Adipose tissue (tissue), 3 donors: Measurements from ENCODE around the gene NOL4L. TPM values are rescaled to one million over a fixed set of nuclear protein-coding genes. Genes with fewer than 3 reads are reported as not detected.
"Not testable (repeated sequence)": the region's sequence is repeated elsewhere in the genome, so short reads cannot be mapped to it uniquely, and the experiment has no call there.

ENCODE experiments used
- H3K27ac ChIP-seq: one replicate; pipeline ENCODE4 v1.5.1; 2013; ENCODE audit warnings: low read depth, low read length
- WGBS, 3 donors: extraction: QIAGEN DNeasy Blood & Tissue Kit; methylation state at CpG; one replicate each; pipeline ENCODE4 v1.1.7; 2013; 5-methylcytosine and 5-hydroxymethylcytosine counted together
- polyA plus RNA-seq, 3 donors: library from polyadenylated mRNA; stranded (reverse); fragments of 200-250 nt; gene quantifications; one replicate each; pipeline ENCODE4 v1.2.3, GENCODE V29; 2013
- donor health status: healthy with polysubstance abuse.
- donor health status: Bipolar disorder and iron deficiency.
- donor health status: healthy.

The NOL4L gene
- polyA plus RNA-seq, 3 donors = 5.3 to 9.9 (median 7.6) TPM

DNA sequence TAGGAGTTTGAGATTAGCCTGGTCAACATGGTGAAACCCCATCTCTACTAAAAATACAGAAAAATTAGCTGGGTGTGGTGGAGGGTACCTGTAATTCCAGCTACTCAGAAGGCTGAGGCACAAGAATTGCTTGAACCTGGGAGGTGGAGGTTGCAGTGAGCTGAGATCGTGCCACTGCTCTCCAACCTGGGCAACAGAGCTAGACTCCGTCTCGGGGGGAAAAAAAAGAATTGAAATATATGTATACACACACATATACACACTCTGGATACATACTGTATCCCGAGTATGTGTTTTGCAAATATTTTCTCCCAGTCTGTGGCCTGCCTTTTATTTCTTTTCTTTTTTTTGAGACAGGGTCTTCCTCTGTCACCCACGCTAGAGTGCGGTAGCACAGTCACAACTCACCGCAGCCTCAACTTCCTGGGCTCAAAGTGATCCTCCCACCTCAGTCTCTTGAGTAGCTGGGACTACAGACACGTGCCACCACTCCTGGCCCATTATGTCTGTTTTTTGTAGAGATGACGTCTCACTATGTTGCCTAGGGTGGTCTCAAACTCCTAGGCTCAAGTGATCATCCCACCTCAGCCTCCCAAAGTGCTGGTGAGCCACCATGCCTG, 177.9 kb downstream of the NOL4L start:
- not testable (repeated sequence) for H3K27ac ChIP-seq
- WGBS, 3 donors = 87 to 93% (median 93%) methylated on average over 9 of the region's 9 CpGs

DNA sequence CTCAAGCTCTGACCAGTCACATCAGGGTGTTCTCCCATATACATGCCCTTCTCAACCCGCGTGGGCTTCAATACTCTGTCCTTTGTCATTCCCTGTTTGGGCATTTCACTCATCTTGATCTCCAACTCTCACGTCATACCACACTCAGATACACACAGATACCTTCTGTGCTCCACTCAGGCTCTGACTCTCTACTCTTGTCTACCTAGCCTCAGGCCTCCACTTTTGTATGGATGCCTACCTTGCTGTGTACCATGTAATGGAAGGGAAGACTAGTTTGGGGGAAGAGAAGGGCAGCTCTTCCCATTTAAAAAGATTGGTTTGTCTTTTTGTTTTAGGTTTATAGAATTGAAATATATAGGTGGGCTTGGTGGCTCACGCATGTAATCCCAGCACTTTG, 178.4 kb downstream of the NOL4L start:
- no peak overlapping the region for H3K27ac ChIP-seq
- WGBS, 3 donors = 93 to 98% (median 97%) methylated on average over 4 of the region's 4 CpGs

DNA sequence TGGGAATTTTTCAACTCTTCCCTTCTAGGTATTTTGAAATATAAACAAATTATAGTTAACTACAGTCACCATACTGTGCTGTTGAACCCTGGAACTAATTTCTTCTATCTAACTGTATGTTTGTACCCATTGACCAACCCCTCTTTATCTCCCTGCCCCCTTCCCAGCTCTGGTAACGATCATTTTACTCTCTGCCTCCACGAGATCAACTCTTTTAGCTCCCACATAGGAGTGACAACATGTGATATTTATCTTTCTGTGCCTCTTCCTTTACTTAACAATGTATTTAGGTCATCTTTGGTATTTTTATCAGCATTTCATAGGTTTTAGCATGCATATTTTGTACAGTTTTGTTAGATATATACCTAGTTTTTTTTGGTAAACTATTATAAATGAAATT, 181.1 kb downstream of the NOL4L start:
- no peak overlapping the region for H3K27ac ChIP-seq
- WGBS, 3 donors = 74 to 91% (median 87%) methylated on average over 2 of the region's 2 CpGs

DNA sequence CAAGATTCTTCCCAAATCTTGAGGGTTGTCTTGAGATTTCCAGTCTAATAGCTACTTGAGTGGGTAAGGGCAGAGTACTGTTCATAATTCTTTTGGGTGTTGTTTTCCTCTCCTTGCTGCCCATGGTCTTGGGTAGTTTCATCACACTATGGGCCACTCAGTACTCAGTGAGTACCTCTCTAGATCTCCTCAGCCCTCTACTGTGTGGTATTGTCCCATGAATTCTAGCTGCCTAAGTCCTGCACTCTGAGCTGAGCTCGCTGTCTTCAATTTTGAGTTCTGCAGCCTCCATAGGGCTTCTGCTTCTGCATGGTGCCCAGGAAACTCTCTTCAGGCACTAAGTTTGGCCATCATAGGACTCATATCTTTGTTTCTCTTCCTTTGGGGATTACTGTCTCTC, 184.7 kb downstream of the NOL4L start:
- WGBS, 3 donors = 100% methylated on average over 1 of the region's 1 CpG

DNA sequence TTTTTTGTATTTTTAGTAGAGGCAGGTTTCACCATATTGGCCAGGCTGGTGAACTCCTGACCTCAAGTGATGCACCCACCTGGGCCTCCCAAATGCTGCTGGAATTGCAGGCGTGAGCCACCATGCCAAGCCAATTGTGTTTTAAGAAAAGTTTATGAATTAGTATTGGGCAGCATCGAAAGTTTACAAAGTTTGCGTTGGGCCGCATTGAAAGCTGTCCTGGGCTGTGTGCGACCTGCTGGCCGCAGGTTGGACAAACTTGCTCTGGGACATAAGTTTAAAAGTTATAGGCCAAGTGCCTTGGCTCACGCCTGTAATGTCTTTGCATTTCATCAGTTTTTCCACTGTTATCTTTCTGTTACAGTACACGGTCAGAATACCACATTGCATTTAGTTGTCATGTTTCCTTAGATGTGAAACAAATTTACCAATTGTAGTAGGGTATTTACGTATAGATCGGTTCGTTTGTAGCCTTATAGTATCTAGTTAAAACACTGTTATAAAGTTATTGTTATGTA, 187.5 kb downstream of the NOL4L start:
- H3K27ac ChIP-seq = no peak overlapping the region
- 91 to 93% (median 91%) methylated on average over 11 of the region's 11 CpGs for WGBS, 3 donors

More for the DNA sequence above, 184.7 kb downstream of the NOL4L start:
- H3K27ac ChIP-seq = no peak overlapping the region

DNA sequence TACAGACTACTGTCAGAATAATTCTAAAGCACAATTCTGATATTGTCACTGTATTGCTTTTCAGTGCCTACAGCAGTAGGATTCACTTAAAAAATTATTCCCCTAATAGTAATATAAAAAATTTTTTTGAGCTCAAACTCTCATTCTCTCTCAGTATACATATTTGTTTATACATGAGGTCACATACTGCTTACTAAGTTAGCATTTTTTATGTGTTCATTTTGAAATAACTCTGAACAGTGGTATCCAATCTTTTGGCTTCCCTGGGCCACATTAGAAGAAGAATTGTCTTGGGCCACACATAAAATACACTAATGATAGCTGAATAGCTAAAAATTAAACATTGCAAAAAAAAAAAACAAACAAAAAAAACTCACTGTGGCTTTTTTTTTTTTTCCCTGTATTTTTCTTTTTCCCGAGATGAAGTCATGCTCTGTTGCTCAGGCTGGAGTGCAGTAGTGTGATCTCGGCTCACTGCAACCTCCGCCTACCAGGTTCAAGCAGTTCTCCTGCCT, 188.4 kb downstream of the NOL4L start:
- 66 to 87% (median 85%) methylated on average over 3 of the region's 3 CpGs for WGBS, 3 donors
- no peak overlapping the region for H3K27ac ChIP-seq

DNA sequence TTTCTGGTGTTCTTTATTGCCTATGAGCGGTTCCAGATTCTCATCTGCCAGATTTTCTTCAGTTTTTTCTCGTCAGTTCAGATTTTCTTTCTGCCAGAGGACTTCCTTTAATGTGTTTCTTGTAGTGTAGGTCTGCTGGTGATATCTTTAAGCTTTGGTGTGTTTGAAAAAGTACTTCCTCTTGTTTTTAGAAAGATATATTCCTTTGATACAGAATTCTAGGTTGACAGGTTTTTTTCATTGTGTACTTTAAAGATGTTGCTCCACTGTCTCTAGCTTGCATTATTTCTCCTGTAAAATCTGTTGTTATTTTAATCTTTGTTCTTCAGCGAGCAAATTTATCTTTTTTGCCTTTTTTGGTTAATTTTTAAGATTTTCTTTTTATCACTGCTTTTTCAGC, 190.1 kb downstream of the NOL4L start:
- 95 to 96% (median 95%) methylated on average over 3 of the region's 3 CpGs for WGBS, 3 donors

More for the DNA sequence above, 190.1 kb downstream of the NOL4L start:
- H3K27ac ChIP-seq = no peak overlapping the region

Other genes starting within 250 kb of the NOL4L start
- 10 to 100 TPM; 19.3 to 42.7 (median 25.0) TPM for gene ASXL1, start 227.0 kb downstream of the NOL4L start, polyA plus RNA-seq
- under 1 TPM in 2 of 3 donors, not detected in 1; 0.01 to 0.03 TPM for gene C20orf203, start 88.6 kb upstream of the NOL4L start, polyA plus RNA-seq
- 10 to 100 TPM; 30.5 to 57.9 (median 48.1) TPM for gene COMMD7, start 158.1 kb upstream of the NOL4L start, polyA plus RNA-seq
- gene DNMT3B, start 177.1 kb upstream of the NOL4L start, polyA plus RNA-seq = 1 to 10 TPM in 1 of 3 donors, under 1 TPM in 2; 0.42 to 1.8 (median 0.56) TPM
- 10 to 100 TPM; 18.0 to 78.4 (median 62.2) TPM for gene MAPRE1, start 234.6 kb upstream of the NOL4L start, polyA plus RNA-seq